DLD1 (cell line): ENCODE measurements around the gene NXN.
"Not testable (repeated sequence)": the region's sequence is repeated elsewhere in the genome, so short reads cannot be mapped to it uniquely, and the experiment has no call there.

Experiments used
- in situ Hi-C: cut with HindIII; loops from 2 replicates; pipeline ENCODE4 v1.10.0; 2017; ENCODE audit warnings: low sequenced_read_pairs

Gene NXN

GRCh38 chr17:897970-898619, 81.5 kb downstream of the NXN start:
- in situ Hi-C loops, result no loop called here

GRCh38 chr17:896953-897661, 82.5 kb downstream of the NXN start:
- in situ Hi-C loops, result no loop called here

- in situ Hi-C loops, result no loop called here
Measured at GRCh38 chr17:896454-896853, 83.1 kb downstream of the NXN start.

- in situ Hi-C loops, result no loop called here
Measured at GRCh38 chr17:892958-893357, 86.6 kb downstream of the NXN start.

GRCh38 chr17:888998-889441, 90.6 kb downstream of the NXN start:
- in situ Hi-C loops, result no loop called here

GRCh38 chr17:887551-888209, 91.9 kb downstream of the NXN start:
- in situ Hi-C loops, result no loop called here

- in situ Hi-C loops, result no loop called here
Measured at GRCh38 chr17:885971-886571, 93.5 kb downstream of the NXN start.

- in situ Hi-C loops, result no loop called here
Measured at GRCh38 chr17:883586-883962, 96.0 kb downstream of the NXN start.

GRCh38 chr17:882827-883585, 96.6 kb downstream of the NXN start:
- in situ Hi-C loops, result no loop called here

- in situ Hi-C loops, result no loop called here
Measured at GRCh38 chr17:881778-882177, 97.8 kb downstream of the NXN start.

GRCh38 chr17:880443-881269, 98.9 kb downstream of the NXN start:
- in situ Hi-C loops, result no loop called here

GRCh38 chr17:879546-880442, 99.8 kb downstream of the NXN start:
- in situ Hi-C loops, result no loop called here

GRCh38 chr17:877630-878029, 101.9 kb downstream of the NXN start:
- in situ Hi-C loops, result no loop called here

GRCh38 chr17:876272-876671, 103.3 kb downstream of the NXN start:
- in situ Hi-C loops, result no loop called here

- in situ Hi-C loops, result not testable (repeated sequence)
Measured at GRCh38 chr17:874590-874989, 105.0 kb downstream of the NXN start.

- in situ Hi-C loops, result no loop called here
Measured at GRCh38 chr17:872855-873254, 106.7 kb downstream of the NXN start.

- in situ Hi-C loops, result no loop called here
Measured at GRCh38 chr17:871751-872519, 107.6 kb downstream of the NXN start.
